ENCODE data around the gene METTL27.

DNA sequence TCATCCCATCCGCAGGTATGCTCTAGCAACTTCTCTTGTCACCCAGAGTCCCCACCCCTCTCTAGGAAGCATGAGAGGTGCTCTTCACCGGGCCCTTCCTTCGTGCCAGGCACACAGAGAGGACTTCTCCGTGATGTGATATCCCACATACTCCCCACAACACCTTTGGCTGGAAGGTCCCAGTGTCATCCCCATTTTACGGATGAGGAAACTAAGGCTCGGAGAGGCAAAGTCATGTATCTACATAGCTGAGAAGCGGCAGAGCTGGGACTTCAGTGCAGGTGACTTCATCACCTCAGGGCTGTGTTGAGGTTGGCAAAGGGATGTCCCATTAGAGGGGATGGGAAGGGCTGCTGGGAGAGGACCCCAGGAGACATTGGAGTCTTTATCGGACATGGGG, 34.0 kb upstream of the METTL27 start:
- TF ChIP-seq, protein P1, sequence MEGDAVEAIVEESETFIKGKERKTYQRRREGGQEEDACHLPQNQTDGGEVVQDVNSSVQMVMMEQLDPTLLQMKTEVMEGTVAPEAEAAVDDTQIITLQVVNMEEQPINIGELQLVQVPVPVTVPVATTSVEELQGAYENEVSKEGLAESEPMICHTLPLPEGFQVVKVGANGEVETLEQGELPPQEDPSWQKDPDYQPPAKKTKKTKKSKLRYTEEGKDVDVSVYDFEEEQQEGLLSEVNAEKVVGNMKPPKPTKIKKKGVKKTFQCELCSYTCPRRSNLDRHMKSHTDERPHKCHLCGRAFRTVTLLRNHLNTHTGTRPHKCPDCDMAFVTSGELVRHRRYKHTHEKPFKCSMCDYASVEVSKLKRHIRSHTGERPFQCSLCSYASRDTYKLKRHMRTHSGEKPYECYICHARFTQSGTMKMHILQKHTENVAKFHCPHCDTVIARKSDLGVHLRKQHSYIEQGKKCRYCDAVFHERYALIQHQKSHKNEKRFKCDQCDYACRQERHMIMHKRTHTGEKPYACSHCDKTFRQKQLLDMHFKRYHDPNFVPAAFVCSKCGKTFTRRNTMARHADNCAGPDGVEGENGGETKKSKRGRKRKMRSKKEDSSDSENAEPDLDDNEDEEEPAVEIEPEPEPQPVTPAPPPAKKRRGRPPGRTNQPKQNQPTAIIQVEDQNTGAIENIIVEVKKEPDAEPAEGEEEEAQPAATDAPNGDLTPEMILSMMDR (conservative IDR thresholded peaks at IDR 0.05 in 1 of 2, IDR thresholded peaks at IDR 0.05 in 1 of 2; ENCODE audit: extremely low read depth in 1 of 2, insufficient read depth in 1 of 2, low read depth in 1 of 2, low read length in 2 of 2) = no peak
- TF ChIP-seq EZH2 (IDR thresholded peaks at IDR 0.05; ENCODE audit: borderline replicate concordance, low read length) = no peak
